Gastroesophageal sphincter (tissue), 3 donors: ENCODE data around the gene SCN8A.
"Not testable (repeated sequence)": the region's sequence is repeated elsewhere in the genome, so short reads cannot be mapped to it uniquely, and the experiment has no call there.

Experiments used
- EP300 ChIP-seq: sonication (generic); formaldehyde crosslinking; IDR thresholded peaks from one replicate; pipeline ENCODE4 v1.6.1; 2017; ENCODE audit warnings: antibody characterized with exemption, mild to moderate bottlenecking
- POLR2A ChIP-seq, 2 donors: fragments of 450-650 bp; IDR thresholded peaks; one replicate each; pipeline ENCODE4 v1.6.1; 2017; ENCODE audit warnings: antibody characterized with exemption in 2 of 2, mild to moderate bottlenecking in 2 of 2, moderate library complexity in 1 of 2
- TF ChIP-seq, protein P1 (sequence below), 4 experiments: fragments of 200-600 bp in 2 of 4; fragments of 450-650 bp in 2 of 4; sonication (generic) in 1 of 4; IDR thresholded peaks; one replicate each; pipeline ENCODE4 v1.5.1; 2017 to 2019; ENCODE audit warnings: antibody characterized with exemption in 4 of 4, mild to moderate bottlenecking in 2 of 4, moderate library complexity in 2 of 4

DNA sequence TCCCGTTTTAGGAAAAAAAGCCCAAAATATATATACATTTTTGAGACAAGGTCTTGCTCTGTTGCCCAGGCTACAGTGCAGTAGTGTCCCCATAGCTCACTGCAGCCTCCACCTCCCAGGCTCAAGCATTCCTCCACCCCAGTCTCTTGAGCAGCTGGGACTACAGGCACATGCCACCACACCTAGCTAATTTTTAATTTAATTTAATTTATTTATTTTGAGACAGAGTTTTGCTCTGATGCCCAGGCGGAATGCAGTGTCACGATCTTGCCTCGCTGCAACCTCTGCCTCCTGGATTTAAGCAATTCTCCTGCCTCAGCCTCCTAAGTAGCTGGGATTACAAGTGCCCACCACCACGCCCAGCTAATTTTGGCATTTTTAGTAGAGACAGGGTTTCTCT lies 240.8 kb downstream of the SCN8A start:
- not testable (repeated sequence) for TF ChIP-seq EP300; POLR2A (IDR thresholded peaks at IDR 0.05)
- TF ChIP-seq, protein P1, sequence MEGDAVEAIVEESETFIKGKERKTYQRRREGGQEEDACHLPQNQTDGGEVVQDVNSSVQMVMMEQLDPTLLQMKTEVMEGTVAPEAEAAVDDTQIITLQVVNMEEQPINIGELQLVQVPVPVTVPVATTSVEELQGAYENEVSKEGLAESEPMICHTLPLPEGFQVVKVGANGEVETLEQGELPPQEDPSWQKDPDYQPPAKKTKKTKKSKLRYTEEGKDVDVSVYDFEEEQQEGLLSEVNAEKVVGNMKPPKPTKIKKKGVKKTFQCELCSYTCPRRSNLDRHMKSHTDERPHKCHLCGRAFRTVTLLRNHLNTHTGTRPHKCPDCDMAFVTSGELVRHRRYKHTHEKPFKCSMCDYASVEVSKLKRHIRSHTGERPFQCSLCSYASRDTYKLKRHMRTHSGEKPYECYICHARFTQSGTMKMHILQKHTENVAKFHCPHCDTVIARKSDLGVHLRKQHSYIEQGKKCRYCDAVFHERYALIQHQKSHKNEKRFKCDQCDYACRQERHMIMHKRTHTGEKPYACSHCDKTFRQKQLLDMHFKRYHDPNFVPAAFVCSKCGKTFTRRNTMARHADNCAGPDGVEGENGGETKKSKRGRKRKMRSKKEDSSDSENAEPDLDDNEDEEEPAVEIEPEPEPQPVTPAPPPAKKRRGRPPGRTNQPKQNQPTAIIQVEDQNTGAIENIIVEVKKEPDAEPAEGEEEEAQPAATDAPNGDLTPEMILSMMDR (IDR thresholded peaks at IDR 0.05): not testable (repeated sequence)
